ENCODE data around the gene LOX.

The LOX gene

GRCh38 chr5:122051569-122051968 is 26.5 kb downstream of the LOX start:
- Mint-ChIP-seq H3K9me3 (no peaks in the 10 kb centered on the region), H3K27ac (no peak overlapping the region), H3K36me3 (ENCODE audit: low read depth) (no peaks in the 10 kb centered on the region), H3K4me1 (ENCODE audit: low read depth) (no peaks in the 10 kb centered on the region), H3K27me3 (ENCODE audit: low read depth) (no peaks in the 10 kb centered on the region), H3K4me3 (no peak overlapping the region)
- no peak for DNase-seq (ENCODE audit: low spot score)

GRCh38 chr5:122050959-122051358 is 27.1 kb downstream of the LOX start:
- Mint-ChIP-seq H3K9me3 (no peaks in the 10 kb centered on the region), H3K27ac (no peak overlapping the region), H3K27me3 (ENCODE audit: low read depth) (no peaks in the 10 kb centered on the region), H3K36me3 (ENCODE audit: low read depth) (no peaks in the 10 kb centered on the region), H3K4me3 (no peak overlapping the region), H3K4me1 (ENCODE audit: low read depth) (no peaks in the 10 kb centered on the region)
- no peak for DNase-seq (ENCODE audit: low spot score)

GRCh38 chr5:122040636-122041302 is 37.3 kb downstream of the LOX start:
- H3K27me3 Mint-ChIP-seq (ENCODE audit: low read depth) = no peaks in the 10 kb centered on the region
- no peak for DNase-seq (ENCODE audit: low spot score)
- H3K9me3 Mint-ChIP-seq = no peaks in the 10 kb centered on the region
- no peak overlapping the region for H3K4me3 Mint-ChIP-seq
- H3K4me1 Mint-ChIP-seq (ENCODE audit: low read depth) = no peaks in the 10 kb centered on the region
- H3K27ac Mint-ChIP-seq = no peak overlapping the region
- H3K36me3 Mint-ChIP-seq (ENCODE audit: low read depth) = no peaks in the 10 kb centered on the region

GRCh38 chr5:122036326-122036725 is 41.7 kb downstream of the LOX start:
- Mint-ChIP-seq H3K4me3 (no peak overlapping the region), H3K27ac (no peak overlapping the region), H3K36me3 (ENCODE audit: low read depth) (no peaks in the 10 kb centered on the region), H3K27me3 (ENCODE audit: low read depth) (no peaks in the 10 kb centered on the region), H3K4me1 (ENCODE audit: low read depth) (no peaks in the 10 kb centered on the region), H3K9me3 (no peaks in the 10 kb centered on the region)
- DNase-seq (ENCODE audit: low spot score) = no peak

- no peak for DNase-seq (ENCODE audit: low spot score)
- H3K27me3 Mint-ChIP-seq (ENCODE audit: low read depth) = no peaks in the 10 kb centered on the region
- H3K4me1 Mint-ChIP-seq (ENCODE audit: low read depth) = no peaks in the 10 kb centered on the region
- no peak overlapping the region for H3K27ac Mint-ChIP-seq
- no peaks in the 10 kb centered on the region for H3K9me3 Mint-ChIP-seq
- no peaks in the 10 kb centered on the region for H3K36me3 Mint-ChIP-seq (ENCODE audit: low read depth)
- H3K4me3 Mint-ChIP-seq = no peak overlapping the region
Measured at GRCh38 chr5:122035913-122036312, 42.1 kb downstream of the LOX start.

GRCh38 chr5:122031836-122032235 is 46.2 kb downstream of the LOX start:
- Mint-ChIP-seq H3K9me3 (no peaks in the 10 kb centered on the region), H3K27me3 (ENCODE audit: low read depth) (no peaks in the 10 kb centered on the region), H3K4me3 (no peak overlapping the region), H3K4me1 (ENCODE audit: low read depth) (no peaks in the 10 kb centered on the region), H3K36me3 (ENCODE audit: low read depth) (no peaks in the 10 kb centered on the region), H3K27ac (no peak overlapping the region)
- no peak for DNase-seq (ENCODE audit: low spot score)

GRCh38 chr5:122030251-122030650 is 47.8 kb downstream of the LOX start:
- Mint-ChIP-seq H3K36me3 (ENCODE audit: low read depth) (peaks cover 3% of the 10 kb centered on the region), H3K4me1 (ENCODE audit: low read depth) (no peaks in the 10 kb centered on the region), H3K9me3 (no peaks in the 10 kb centered on the region), H3K4me3 (no peak overlapping the region), H3K27me3 (ENCODE audit: low read depth) (no peaks in the 10 kb centered on the region), H3K27ac (no peak overlapping the region)
- DNase-seq (ENCODE audit: low spot score) = no peak

- H3K27ac Mint-ChIP-seq = no peak overlapping the region
- no peak for DNase-seq (ENCODE audit: low spot score)
- H3K36me3 Mint-ChIP-seq (ENCODE audit: low read depth) = peaks cover 3% of the 10 kb centered on the region
- H3K4me1 Mint-ChIP-seq (ENCODE audit: low read depth) = no peaks in the 10 kb centered on the region
- no peaks in the 10 kb centered on the region for H3K27me3 Mint-ChIP-seq (ENCODE audit: low read depth)
- no peak overlapping the region for H3K4me3 Mint-ChIP-seq
- H3K9me3 Mint-ChIP-seq = no peaks in the 10 kb centered on the region
Measured at GRCh38 chr5:122029818-122030217, 48.2 kb downstream of the LOX start.

GRCh38 chr5:122022966-122023365 is 55.1 kb downstream of the LOX start:
- Mint-ChIP-seq H3K4me1 (ENCODE audit: low read depth) (no peaks in the 10 kb centered on the region), H3K9me3 (no peaks in the 10 kb centered on the region), H3K4me3 (no peak overlapping the region), H3K27ac (no peak overlapping the region), H3K27me3 (ENCODE audit: low read depth) (no peaks in the 10 kb centered on the region), H3K36me3 (ENCODE audit: low read depth) (peaks cover 31% of the 10 kb centered on the region)
- DNase-seq (ENCODE audit: low spot score) = no peak

- no peaks in the 10 kb centered on the region for H3K9me3 Mint-ChIP-seq
- no peak overlapping the region for H3K4me3 Mint-ChIP-seq
- DNase-seq (ENCODE audit: low spot score) = no peak
- no peak overlapping the region for H3K27ac Mint-ChIP-seq
- no peaks in the 10 kb centered on the region for H3K4me1 Mint-ChIP-seq (ENCODE audit: low read depth)
- no peaks in the 10 kb centered on the region for H3K27me3 Mint-ChIP-seq (ENCODE audit: low read depth)
- peaks cover 28% of the 10 kb centered on the region for H3K36me3 Mint-ChIP-seq (ENCODE audit: low read depth)
Measured at GRCh38 chr5:122019919-122020590, 58.0 kb downstream of the LOX start.

GRCh38 chr5:122015471-122015870 is 62.6 kb downstream of the LOX start:
- Mint-ChIP-seq H3K27me3 (ENCODE audit: low read depth) (no peaks in the 10 kb centered on the region), H3K27ac (no peak overlapping the region)

GRCh38 chr5:122014236-122014935 is 63.7 kb downstream of the LOX start:
- no peak for DNase-seq (ENCODE audit: low spot score)
- Mint-ChIP-seq H3K9me3 (no peaks in the 10 kb centered on the region), H3K4me3 (no peak overlapping the region), H3K27me3 (ENCODE audit: low read depth) (no peaks in the 10 kb centered on the region), H3K4me1 (ENCODE audit: low read depth) (peaks cover 3% of the 10 kb centered on the region), H3K36me3 (ENCODE audit: low read depth) (no peaks in the 10 kb centered on the region), H3K27ac (no peak overlapping the region)

More at GRCh38 chr5:122015471-122015870, 62.6 kb downstream of the LOX start:
- Mint-ChIP-seq H3K4me3 (no peak overlapping the region), H3K4me1 (ENCODE audit: low read depth) (no peaks in the 10 kb centered on the region), H3K9me3 (no peaks in the 10 kb centered on the region), H3K36me3 (ENCODE audit: low read depth) (peaks cover 7% of the 10 kb centered on the region)
- no peak for DNase-seq (ENCODE audit: low spot score)

All from T-helper 2 cell treated with Interferon-gamma antibody and Interleukin-4, amounts not matched to agents 5 μg/mL and 100 μg/mL, for 36 hours (primary cell).